GM12874 (cell line): ENCODE results near the gene ITGA8.

Experiments used
- TF ChIP-seq, protein P1 (sequence below): IDR thresholded peaks from 2 replicates; pipeline ENCODE4 v1.5.1; 2011; ENCODE audit warnings: low read depth, mild to moderate bottlenecking, control low read depth, low read length, moderate library complexity; ENCODE audit not compliant: insufficient read depth

The ITGA8 gene

GRCh38 chr10:15703151-15703880 lies 16.4 kb downstream of the ITGA8 start:
- TF ChIP-seq, protein P1, sequence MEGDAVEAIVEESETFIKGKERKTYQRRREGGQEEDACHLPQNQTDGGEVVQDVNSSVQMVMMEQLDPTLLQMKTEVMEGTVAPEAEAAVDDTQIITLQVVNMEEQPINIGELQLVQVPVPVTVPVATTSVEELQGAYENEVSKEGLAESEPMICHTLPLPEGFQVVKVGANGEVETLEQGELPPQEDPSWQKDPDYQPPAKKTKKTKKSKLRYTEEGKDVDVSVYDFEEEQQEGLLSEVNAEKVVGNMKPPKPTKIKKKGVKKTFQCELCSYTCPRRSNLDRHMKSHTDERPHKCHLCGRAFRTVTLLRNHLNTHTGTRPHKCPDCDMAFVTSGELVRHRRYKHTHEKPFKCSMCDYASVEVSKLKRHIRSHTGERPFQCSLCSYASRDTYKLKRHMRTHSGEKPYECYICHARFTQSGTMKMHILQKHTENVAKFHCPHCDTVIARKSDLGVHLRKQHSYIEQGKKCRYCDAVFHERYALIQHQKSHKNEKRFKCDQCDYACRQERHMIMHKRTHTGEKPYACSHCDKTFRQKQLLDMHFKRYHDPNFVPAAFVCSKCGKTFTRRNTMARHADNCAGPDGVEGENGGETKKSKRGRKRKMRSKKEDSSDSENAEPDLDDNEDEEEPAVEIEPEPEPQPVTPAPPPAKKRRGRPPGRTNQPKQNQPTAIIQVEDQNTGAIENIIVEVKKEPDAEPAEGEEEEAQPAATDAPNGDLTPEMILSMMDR = no peak

GRCh38 chr10:15700078-15700674 lies 19.5 kb downstream of the ITGA8 start:
- TF ChIP-seq, protein P1 = no peak

DNA sequence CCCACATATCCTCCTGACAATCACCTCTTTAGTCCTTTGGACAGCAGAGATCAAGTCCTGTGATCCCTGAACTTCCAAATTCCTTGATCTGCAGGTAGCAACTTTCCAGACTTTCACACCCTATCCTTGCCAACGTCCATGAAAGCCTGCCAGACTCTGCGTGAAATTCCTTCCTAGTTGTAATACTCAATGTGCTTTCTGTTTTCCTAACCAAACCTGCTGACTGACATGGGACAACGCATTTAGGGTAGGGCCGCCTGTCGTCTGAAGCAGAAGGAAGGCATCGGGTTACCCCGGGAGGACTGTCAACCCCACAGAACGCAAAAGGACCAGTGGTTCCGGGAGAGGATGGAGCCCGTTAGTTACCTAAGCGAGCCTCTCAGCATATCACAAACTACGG lies 23.9 kb downstream of the ITGA8 start:
- TF ChIP-seq, protein P1 = no peak

DNA sequence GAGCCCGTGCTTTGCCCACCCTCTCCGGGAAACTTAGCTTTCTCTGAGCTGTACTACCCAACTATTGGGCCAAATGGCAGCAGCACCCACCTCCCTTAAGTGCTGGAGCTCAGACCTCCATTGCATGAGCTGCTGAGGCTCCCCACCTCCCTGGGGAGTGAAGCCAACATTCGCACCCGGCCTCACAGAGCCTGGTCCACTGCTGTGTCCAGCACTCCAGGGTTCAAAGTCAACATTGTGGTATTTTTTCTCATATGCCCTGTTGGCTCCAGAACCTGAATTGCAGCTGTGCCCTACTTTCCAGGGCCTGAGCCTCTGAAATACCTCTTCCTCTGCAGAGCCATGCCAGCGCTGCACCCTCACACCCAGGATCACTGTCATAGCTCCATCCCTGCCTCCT lies 29.7 kb downstream of the ITGA8 start:
- TF ChIP-seq, protein P1 = no peak

GRCh38 chr10:15684768-15685167 lies 35.0 kb downstream of the ITGA8 start:
- TF ChIP-seq, protein P1 = no peak

DNA sequence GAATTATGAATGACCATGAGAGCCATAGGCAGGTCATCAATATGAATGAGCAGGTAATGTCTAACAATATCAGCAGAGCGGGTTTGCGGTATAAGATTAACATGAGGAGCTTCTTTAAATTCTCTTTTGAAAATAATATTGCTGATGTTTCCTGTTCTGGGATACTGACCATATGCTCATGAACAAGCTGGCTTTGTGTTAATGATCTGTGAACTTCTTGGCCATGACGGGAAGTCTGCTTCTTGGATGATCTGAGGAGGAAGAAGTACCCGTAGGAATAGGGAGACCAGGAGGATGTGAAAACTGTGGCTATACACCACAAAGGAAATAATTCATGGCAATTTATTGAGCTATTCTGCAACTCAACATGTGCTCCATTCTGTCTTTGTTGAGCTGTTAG lies 38.6 kb downstream of the ITGA8 start:
- TF ChIP-seq, protein P1 = no peak

DNA sequence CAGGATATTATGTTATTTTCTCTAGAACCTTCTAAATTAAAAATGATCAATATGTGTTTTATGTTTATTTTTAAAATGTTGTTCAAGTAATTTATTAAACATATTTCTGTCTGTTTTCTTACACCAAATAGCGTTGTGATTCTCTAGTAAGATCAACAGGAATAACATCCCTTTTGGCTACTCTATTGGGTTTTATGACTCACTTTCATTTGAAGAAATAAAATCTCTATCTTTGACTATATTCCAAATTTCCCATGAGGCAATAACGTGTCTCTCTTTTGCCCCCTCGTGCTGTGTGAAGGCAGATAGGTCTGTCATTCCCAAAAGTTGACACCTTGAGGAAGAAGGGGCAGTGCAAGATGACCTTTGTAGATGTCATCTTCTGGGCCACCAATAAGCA lies 40.9 kb downstream of the ITGA8 start:
- TF ChIP-seq, protein P1 = no peak
